ENCODE measurements around the gene RRP9. TPM values are rescaled to one million over a fixed set of nuclear protein-coding genes. Genes with fewer than 3 reads are reported as not detected.
A peak's percentile ranks its signal among the peaks of the same experiment; 100 is the strongest.
"Not testable (repeated sequence)": the region's sequence is repeated elsewhere in the genome, so short reads cannot be mapped to it uniquely, and the experiment has no call there.

RRP9 gene, protein sequence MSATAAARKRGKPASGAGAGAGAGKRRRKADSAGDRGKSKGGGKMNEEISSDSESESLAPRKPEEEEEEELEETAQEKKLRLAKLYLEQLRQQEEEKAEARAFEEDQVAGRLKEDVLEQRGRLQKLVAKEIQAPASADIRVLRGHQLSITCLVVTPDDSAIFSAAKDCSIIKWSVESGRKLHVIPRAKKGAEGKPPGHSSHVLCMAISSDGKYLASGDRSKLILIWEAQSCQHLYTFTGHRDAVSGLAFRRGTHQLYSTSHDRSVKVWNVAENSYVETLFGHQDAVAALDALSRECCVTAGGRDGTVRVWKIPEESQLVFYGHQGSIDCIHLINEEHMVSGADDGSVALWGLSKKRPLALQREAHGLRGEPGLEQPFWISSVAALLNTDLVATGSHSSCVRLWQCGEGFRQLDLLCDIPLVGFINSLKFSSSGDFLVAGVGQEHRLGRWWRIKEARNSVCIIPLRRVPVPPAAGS
- polyA plus RNA-seq (2012; ENCODE audit: insufficient read depth, insufficient read length, low read depth): 141 TPM

DNA sequence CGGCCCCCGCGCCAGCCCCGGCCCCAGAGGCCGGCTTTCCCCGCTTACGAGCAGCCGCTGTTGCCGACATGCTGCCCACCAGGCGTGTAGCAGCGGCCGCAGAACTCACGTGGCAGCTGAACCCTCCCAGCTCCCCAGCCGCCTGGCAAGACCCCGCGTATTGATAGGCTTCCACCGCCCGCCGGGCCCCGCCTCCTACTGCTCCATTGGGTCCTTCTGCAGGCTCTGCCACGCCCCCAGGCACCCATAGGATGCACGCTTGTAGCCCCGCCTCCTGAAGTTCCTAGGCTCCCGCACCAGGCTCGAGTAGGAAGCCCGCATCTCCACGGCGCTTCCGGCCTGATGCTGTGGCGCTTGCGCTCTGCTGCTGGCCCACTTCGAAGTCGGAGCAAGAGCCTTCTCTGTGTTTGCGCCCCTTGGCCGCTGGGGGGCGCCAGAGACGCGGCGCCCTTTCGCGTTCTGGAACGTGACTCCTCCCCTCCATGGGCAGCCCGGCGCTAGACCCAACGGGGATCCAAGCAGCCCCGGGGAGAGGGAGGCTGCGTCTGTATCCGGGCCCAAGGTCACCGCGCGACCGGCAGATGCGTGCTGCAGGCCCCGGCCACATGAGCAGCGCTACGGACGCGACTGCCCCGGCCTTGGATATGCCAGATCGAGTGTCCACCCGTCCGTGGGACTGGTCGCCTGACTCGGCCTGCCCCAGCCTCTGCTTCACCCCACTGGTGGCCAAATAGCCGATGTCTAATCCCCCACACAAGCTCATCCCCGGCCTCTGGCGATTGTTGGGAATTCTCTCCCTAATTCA lies at the start of gene RRP9, which contains the start of gene PARP3:
RRP9 (minus strand) TSS at position 107 of the 805 bp plus-strand sequence; CDS start at position 70, 37 bp downstream.
PARP3 (plus strand) TSS at position 566 of the 805 bp plus-strand sequence. CDS start 993 bp downstream, outside the sequence.
- Histone ChIP-seq H3K4me1 (no peaks in the 10 kb centered on the region; the same call in 1 of the 2 replicates), H3K4me3 (ENCODE audit: low read depth, low read length) (peak within 1 kb of the TSS; percentile 86)
- TF ChIP-seq, protein P1, sequence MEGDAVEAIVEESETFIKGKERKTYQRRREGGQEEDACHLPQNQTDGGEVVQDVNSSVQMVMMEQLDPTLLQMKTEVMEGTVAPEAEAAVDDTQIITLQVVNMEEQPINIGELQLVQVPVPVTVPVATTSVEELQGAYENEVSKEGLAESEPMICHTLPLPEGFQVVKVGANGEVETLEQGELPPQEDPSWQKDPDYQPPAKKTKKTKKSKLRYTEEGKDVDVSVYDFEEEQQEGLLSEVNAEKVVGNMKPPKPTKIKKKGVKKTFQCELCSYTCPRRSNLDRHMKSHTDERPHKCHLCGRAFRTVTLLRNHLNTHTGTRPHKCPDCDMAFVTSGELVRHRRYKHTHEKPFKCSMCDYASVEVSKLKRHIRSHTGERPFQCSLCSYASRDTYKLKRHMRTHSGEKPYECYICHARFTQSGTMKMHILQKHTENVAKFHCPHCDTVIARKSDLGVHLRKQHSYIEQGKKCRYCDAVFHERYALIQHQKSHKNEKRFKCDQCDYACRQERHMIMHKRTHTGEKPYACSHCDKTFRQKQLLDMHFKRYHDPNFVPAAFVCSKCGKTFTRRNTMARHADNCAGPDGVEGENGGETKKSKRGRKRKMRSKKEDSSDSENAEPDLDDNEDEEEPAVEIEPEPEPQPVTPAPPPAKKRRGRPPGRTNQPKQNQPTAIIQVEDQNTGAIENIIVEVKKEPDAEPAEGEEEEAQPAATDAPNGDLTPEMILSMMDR (IDR thresholded peaks at IDR 0.05; ENCODE audit: low read depth, low read length): peak; percentile 81

DNA sequence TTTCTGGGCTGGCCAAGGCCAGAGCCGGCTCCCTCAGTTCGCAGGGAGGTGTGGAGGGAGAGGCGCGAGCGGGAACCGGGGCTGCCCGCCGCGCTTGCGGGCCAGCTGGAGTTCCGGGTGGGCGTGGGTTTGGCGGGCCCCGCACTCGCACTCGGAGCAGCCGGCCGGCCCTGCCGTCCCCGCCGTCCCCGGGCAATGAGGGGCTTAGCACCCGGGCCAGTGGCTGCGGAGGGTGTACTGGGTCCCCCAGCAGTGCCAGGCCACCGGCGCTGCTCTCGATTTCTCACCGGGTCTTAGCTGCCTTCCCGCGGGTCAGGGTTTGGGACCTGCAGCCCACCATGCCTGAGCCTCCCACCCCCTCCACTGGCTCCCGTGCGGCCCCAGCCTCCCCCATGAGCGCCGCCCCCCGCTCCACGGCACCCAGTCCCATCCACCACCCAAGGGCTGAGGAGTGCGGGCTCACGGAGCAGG lies 48.8 kb upstream of the RRP9 start:
- peaks cover 40% of the 10 kb centered on the region for H3K36me3 ChIP-seq
- H3K9me3 ChIP-seq; H3K27me3 ChIP-seq; H3K4me3 ChIP-seq (ENCODE audit: low read depth, low read length); DNase-seq; H3K4me1 ChIP-seq: not testable (repeated sequence)

More for the DNA sequence above, at the start of gene RRP9, which contains the start of gene PARP3:
- Histone ChIP-seq H3K36me3 (peaks cover 10% of the 10 kb centered on the region), H3K9me3 (no peaks in the 10 kb centered on the region), H3K27me3 (no peaks in the 10 kb centered on the region)
- peak; percentile 98 for DNase-seq

DNA sequence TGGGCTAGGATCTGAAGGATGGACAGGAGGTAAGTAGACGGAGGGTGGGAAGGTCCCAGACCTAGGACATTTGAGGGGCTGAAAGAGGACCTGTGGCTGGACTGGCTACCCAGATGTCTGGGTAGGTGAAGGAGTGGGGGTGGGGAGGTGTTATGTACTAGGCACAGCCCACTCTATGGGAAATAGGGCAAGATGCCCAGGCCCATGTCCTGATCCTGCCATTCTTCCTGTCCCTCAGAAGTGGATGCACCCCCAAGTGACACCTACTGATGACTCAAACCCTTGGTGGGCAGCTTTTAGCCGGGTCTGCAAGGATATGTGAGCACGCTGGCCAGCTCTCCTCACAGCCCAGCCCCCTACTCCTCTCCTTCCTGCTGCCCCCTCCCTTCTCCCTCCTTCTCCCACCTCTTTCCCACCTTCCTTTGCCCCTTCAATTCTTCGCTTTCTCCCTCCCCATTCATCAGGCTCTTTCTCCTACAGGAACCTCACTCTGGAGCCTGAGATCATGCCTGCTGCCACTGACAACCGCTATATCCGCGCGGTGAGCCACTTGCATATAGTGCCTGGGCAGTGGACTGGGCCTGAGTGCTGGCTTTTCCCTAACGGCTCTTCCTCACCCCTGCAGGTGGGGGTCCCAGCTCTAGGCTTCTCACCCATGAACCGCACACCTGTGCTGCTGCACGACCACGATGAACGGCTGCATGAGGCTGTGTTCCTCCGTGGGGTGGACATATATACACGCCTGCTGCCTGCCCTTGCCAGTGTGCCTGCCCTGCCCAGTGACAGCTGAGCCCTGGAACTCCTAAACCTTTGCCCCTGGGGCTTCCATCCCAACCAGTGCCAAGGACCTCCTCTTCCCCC lies 46.8 kb upstream of the RRP9 start:
- H3K36me3 ChIP-seq: peaks cover 21% of the 10 kb centered on the region

DNA sequence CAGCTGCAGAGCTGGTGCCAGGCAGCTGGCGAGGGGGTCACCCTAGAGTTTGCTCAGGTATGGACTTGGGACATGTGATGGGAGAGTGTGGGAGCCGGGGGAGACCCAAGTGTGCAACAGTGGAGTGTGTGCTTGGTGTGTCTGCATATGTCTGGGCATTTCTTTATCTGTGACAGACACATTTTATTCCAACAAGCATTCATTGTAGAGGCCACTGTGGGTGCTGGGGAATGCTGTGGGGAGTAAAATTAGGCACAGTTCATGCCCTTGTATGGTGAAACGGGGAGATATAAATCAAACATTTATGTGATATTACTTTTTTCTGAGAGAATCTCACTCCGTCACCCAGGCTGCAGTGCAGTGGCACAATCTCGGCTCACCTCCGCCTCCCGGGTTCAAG lies 45.9 kb upstream of the RRP9 start:
- no peak for DNase-seq
- TF ChIP-seq, protein P1 (IDR thresholded peaks at IDR 0.05; ENCODE audit: low read depth, low read length): no peak
- no peak overlapping the region for H3K4me3 ChIP-seq (ENCODE audit: low read depth, low read length)

More for the DNA sequence above, 46.8 kb upstream of the RRP9 start:
- TF ChIP-seq, protein P1 (IDR thresholded peaks at IDR 0.05; ENCODE audit: low read depth, low read length): no peak
- no peaks in the 10 kb centered on the region for H3K9me3 ChIP-seq
- DNase-seq: no peak
- H3K4me3 ChIP-seq (ENCODE audit: low read depth, low read length): no peak overlapping the region
- peaks cover 5% of the 10 kb centered on the region; the same call in 1 of the 2 replicates for H3K4me1 ChIP-seq
- no peaks in the 10 kb centered on the region for H3K27me3 ChIP-seq

DNA sequence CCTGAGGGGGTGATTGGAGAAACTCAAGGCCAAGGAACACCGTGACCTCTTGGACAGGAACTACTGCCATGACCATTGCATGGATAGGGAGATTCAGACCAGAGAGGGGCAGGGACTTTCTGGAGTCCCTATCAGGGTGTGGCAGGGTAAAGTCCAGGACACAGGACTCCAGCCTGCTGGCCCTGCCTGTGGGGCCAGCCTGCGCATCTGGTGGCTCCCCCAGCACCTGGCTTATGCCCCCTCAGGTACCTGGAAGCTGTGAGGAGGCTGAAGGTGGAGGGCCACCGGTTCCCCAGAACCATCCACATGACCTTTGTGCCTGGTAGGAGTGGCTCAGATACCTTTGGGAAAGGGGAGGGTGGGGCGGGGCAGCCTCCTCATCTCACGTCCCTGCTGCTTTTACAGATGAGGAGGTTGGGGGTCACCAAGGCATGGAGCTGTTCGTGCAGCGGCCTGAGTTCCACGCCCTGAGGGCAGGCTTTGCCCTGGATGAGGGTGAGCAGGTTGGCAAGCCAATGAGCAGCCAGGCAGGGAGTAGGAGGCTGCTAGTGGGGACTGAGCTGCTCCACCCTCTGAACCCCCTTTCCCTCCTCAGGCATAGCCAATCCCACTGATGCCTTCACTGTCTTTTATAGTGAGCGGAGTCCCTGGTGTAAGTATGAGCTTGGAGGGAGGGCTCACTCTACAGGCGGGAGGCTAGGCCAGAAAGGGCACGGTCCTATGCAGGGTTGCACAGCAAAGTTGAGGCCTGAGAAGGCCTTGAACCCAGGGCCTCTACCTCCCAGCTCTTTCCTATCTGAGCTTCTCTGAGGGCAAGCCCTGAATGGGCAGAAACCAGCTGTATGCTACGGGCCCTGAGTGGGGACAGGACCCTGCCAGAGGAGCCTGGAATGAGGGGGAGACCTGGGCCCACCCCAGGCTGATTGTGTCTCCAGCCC lies 44.6 kb upstream of the RRP9 start:
- Histone ChIP-seq H3K9me3 (no peaks in the 10 kb centered on the region), H3K4me3 (ENCODE audit: low read depth, low read length) (no peak overlapping the region), H3K27me3 (no peaks in the 10 kb centered on the region), H3K4me1 (peaks cover 1% of the 10 kb centered on the region; the same call in 1 of the 2 replicates), H3K36me3 (peaks cover 1% of the 10 kb centered on the region)
- TF ChIP-seq, protein P1 (IDR thresholded peaks at IDR 0.05; ENCODE audit: low read depth, low read length): no peak
- DNase-seq: no peak

More for the DNA sequence above, 45.9 kb upstream of the RRP9 start:
- Histone ChIP-seq H3K36me3 (peaks cover 12% of the 10 kb centered on the region), H3K9me3 (no peaks in the 10 kb centered on the region), H3K27me3 (no peaks in the 10 kb centered on the region), H3K4me1 (peaks cover 5% of the 10 kb centered on the region; the same call in 1 of the 2 replicates)

All from BE2C (cell line).